Bronchial epithelial cell (primary cell): ENCODE measurements around the gene GRIK3. TPM values are rescaled to one million over a fixed set of nuclear protein-coding genes. Genes with fewer than 3 reads are reported as not detected.

Source experiments
- DNase-seq: peaks from one replicate; pipeline ENCODE4 v3.0.0-alpha.2; 2010; ENCODE audit warnings: low read depth
- FAIRE-seq: peaks from 2 replicates; lab custom pipeline; 2011; peaks lifted over from hg19 to GRCh38; lab: Jason Lieb, UNC
- H3K27me3 ChIP-seq: 2 replicates; pipeline ENCODE4 v1.5.1; 2011; ENCODE audit warnings: low read length; ENCODE audit not compliant: control insufficient read depth, insufficient read depth
- H3K36me3 ChIP-seq: 2 replicates; pipeline ENCODE4 v1.5.1; 2011; ENCODE audit warnings: low read length; ENCODE audit not compliant: control insufficient read depth, insufficient read depth
- H3K4me3 ChIP-seq: 2 replicates; pipeline ENCODE4 v1.5.1; 2011; ENCODE audit warnings: mild to moderate bottlenecking, low read depth, low read length, control low read depth
- CTCF ChIP-seq: IDR thresholded peaks from 2 replicates; pipeline ENCODE4 v1.5.1; 2011; ENCODE audit warnings: mild to moderate bottlenecking, moderate library complexity, low read length, control low read depth, inconsistent platforms; ENCODE audit not compliant: insufficient read depth, severe bottlenecking
- total RNA-seq: library from RNA; depleted of rRNA; stranded (reverse); fragments of >200 nt; gene quantifications from 2 replicates; pipeline ENCODE4 v1.2.1, GENCODE V29; 2014

GRIK3 gene
- total RNA-seq, 1 donor from 2014 or later: under 0.01 TPM

- H3K36me3 ChIP-seq: no peaks in the 10 kb centered on the region
- DNase-seq (no peak), FAIRE-seq (no peak)
- no peak overlapping the region for H3K4me3 ChIP-seq
- no peak for TF ChIP-seq CTCF
- H3K27me3 ChIP-seq: no peaks in the 10 kb centered on the region
Observed at GRCh38 chr1:36913484-36914060, 120.7 kb downstream of the GRIK3 start.

GRCh38 chr1:36913016-36913415 lies 121.3 kb downstream of the GRIK3 start:
- no peaks in the 10 kb centered on the region for H3K36me3 ChIP-seq
- no peak for DNase-seq
- H3K4me3 ChIP-seq: no peak overlapping the region
- TF ChIP-seq CTCF: no peak
- FAIRE-seq: no peak
- H3K27me3 ChIP-seq: no peaks in the 10 kb centered on the region

GRCh38 chr1:36912365-36912865 lies 121.9 kb downstream of the GRIK3 start:
- no peaks in the 10 kb centered on the region for H3K36me3 ChIP-seq
- DNase-seq (no peak), FAIRE-seq (no peak)
- H3K27me3 ChIP-seq: no peaks in the 10 kb centered on the region
- H3K4me3 ChIP-seq: no peak overlapping the region
- TF ChIP-seq CTCF: no peak

GRCh38 chr1:36911561-36912364 lies 122.6 kb downstream of the GRIK3 start:
- H3K36me3 ChIP-seq: no peaks in the 10 kb centered on the region
- DNase-seq (no peak), FAIRE-seq (peak; percentile 62)
- H3K27me3 ChIP-seq: no peaks in the 10 kb centered on the region
- TF ChIP-seq CTCF: no peak
- no peak overlapping the region for H3K4me3 ChIP-seq

GRCh38 chr1:36910886-36911540 lies 123.3 kb downstream of the GRIK3 start:
- H3K4me3 ChIP-seq: no peak overlapping the region
- FAIRE-seq (no peak), DNase-seq (no peak)
- no peaks in the 10 kb centered on the region for H3K36me3 ChIP-seq
- no peak for TF ChIP-seq CTCF
- no peaks in the 10 kb centered on the region for H3K27me3 ChIP-seq
